HCEC 1CT (cell line): ENCODE measurements around the gene FAM72B.
"Not testable (repeated sequence)": the region's sequence is repeated elsewhere in the genome, so short reads cannot be mapped to it uniquely, and the experiment has no call there.

Experiments
- DNase-seq: peaks from one replicate; pipeline ENCODE4 v3.0.0-alpha.2; 2017

FAM72B gene

DNA sequence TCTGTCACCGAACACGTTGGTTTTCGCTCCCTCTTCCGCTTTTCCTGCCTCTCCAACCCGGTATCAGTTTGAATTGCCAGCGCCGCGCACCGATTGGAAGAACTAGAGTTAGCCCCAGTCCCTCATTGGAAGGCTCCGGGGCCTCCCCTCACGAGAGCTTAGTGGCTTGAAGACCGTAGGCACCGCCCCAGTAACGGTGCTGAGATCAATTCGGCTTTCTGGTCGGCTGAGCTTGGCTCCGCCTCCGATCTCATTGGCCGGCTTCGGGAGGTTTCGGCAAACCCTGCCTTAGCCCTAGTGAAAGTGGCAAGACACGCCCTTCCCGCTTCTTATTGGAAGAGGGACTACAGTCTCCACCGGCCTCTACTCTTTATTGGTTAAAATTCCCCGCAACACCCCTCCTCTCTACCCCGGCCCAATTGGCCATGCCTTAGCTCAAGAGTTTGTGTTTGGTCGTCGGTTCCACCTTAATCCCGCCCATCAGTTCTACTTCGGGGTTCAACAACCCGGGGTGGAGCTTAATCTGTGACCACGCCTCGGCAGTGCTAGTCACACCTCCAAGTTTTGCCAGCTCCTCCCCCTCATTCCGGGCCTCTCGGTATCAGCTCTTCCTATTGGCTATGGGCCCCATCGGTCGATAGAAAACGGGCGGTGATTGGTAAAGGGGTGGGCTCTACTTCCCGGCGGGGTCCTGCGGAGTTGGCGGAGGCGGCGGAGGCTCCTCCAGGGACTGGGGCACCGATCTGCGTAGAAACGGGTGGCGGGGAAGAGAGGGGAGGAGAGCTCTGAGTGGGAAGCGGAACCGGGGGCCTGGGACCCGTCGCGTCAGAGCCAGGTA, at the start of gene FAM72B, which contains the start of gene SRGAP2C:
Gene FAM72B (minus strand): TSS at position 51 of the 838 bp plus-strand sequence. CDS start 851 bp downstream, outside the sequence.
Gene SRGAP2C (plus strand): TSS at position 686 of the 838 bp plus-strand sequence. CDS start 2,472 bp downstream, outside the sequence.
- peak; percentile 99 for DNase-seq

DNA sequence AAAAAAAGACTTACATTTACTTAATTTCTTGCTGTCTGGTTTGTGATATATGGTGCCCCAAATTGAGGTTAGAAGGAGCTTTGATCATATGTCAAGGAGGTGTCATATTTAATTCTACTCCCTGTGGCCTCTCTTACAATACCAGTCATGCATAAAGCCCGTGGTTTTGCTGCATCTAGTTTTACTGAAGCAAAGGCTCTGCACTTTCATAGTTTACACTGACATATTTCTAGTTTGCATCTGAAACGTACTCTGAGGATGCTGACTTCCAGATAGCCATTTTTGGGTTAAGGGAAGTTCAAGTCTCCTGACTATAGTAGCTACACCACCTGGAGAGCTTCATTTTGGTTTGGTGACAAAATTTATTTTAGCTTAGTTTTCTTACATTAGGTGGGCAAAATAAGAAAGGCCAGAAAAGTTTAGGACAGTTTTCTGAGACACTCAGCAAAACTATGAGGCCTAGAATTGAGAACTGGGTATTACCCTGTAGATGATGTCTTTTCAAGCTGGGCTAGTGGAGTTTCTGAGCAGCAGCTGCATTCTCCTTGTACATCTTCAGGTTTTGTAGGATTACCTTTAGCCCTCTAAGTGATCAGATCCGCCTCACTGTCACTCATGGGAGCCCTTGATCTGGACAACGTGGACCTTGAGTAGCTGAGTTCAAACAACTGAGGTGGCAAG, 48.4 kb upstream of the FAM72B start:
- DNase-seq: not testable (repeated sequence)

GRCh38 chr1:121230636-121231035, 46.5 kb upstream of the FAM72B start:
- not testable (repeated sequence) for DNase-seq

- DNase-seq: not testable (repeated sequence)
These were observed 43.6 kb upstream of the FAM72B start for GRCh38 chr1:121227544-121228330.

- not testable (repeated sequence) for DNase-seq
These were observed 42.8 kb upstream of the FAM72B start for GRCh38 chr1:121226925-121227324.

GRCh38 chr1:121226295-121226904, 42.3 kb upstream of the FAM72B start:
- DNase-seq: not testable (repeated sequence)

DNA sequence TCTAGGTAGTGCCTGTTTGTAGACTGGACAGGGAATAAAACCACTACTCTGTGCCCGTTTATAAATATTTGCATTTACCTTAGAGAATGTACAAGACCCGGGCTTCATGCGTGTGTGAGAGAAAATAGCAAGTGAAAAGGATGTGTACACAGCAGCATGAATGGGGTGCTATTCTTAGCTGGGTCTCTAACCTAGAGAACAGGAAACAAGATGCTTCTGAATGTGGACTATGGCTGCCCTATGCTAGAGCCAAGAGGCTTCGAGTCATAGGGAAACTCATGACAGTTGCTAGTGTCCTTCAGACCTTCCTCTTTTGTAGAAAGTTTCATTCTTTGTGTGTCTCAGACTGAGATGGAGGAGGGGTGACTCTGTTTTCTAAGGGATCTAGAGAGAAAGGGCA, 40.6 kb upstream of the FAM72B start:
- not testable (repeated sequence) for DNase-seq

DNA sequence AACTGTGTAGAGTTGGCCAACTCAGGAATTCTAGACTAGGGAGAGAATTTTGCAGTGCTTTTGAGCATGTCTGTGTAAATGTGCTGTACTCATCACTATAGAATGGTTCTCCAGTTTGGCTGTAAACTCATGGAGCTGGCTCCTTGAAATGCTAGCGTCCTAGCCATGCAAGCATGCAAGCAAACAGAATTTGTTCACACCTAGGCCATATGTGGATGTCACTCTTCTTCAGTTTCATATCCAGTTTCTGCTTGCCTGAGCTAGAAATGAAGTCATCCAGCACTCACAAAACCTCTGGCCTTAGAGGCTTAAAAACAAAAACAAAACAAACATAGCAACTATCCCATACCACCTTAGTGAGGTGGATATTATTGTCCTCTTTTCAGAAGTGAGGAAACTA, 37.6 kb upstream of the FAM72B start:
- DNase-seq: not testable (repeated sequence)

GRCh38 chr1:121216676-121217075, 32.5 kb upstream of the FAM72B start:
- DNase-seq: not testable (repeated sequence)

- DNase-seq: not testable (repeated sequence)
These were observed 31.7 kb upstream of the FAM72B start for GRCh38 chr1:121215699-121216417.

GRCh38 chr1:121214544-121215156, 30.5 kb upstream of the FAM72B start:
- DNase-seq: not testable (repeated sequence)

DNA sequence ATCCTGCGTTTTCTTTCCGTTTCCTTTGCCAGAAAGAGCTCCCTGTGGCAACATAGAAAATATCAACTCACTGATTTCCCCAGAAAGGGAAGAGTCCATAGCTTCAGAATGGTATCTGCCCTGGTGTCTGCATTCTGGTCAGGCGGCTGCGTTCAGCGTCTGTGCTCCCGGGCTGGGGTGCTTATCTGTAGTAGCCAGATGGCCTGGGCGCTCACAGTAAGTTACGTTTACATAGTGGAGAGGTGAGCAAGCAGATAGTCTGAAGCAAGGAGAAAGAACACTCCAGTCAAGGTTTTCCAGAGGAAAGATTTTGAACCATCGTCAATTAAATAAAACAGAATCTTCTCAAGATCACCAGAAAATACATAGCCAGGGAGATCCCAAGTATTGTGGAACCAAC, 29.4 kb upstream of the FAM72B start:
- DNase-seq: not testable (repeated sequence)

- DNase-seq: not testable (repeated sequence)
These were observed 26.6 kb upstream of the FAM72B start for GRCh38 chr1:121210778-121211177.

GRCh38 chr1:121208375-121208774, 24.2 kb upstream of the FAM72B start:
- DNase-seq: not testable (repeated sequence)

GRCh38 chr1:121207328-121207727, 23.2 kb upstream of the FAM72B start:
- DNase-seq: not testable (repeated sequence)

DNA sequence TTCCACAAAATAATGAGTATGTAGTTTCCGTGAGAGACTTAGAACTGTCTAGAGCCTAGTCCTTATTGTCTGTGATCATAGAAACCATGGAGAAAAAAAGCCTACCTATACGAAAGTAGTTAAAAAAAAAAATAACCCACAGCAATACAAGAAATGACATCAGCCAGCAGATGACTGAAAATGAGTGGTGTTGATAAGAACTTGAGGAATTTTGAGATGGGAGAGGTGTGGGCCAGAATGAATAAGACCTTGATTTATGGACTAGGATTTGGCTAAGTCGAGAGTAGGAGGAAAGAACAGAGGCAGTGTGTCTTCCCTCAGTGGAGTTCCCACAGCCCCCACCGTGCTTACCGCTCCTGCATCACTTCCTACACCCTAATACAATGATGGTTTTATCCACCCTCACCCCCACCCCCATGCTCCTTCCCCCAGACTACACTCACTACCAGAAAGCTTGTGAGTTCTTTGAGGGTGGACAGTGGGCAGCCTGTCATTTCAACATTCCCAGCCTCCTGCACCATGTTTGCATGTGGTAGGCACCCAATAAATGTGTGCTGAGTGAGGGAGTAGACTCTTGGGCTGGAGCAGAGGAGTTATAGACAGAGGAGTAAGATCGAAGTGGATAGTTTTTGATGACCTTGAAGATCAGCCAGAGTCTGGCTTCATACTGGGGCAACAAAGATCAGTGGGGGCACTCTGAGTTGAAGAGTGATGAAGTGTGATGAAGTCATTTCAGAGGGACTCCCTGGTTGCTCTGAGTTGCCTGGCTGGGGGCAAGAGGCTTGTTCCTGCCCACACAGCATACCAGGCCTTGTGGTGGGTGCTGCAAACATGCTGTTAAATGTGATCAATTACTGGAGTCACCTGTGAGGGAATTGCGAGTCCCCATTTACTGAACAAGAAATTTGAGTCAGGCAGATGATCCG, 21.9 kb upstream of the FAM72B start:
- not testable (repeated sequence) for DNase-seq

DNA sequence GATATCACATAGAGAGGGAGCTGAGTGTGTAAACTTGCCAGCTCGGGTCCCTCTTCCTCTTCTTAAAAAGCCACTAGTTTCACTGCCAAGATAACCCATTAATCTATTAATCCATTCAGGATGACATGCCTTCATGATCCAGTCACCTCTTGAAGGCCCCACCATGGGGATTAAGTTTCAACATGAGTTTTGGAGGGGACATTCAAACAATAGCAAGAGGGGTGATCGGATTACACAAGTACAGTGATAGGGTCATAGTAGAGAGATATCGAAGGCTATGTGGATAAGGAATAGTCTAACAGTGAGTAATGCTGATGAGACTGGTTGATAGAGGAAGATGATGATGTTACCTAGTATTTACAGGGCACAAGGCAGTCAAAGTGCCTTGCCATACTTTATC, 18.8 kb upstream of the FAM72B start:
- not testable (repeated sequence) for DNase-seq

DNA sequence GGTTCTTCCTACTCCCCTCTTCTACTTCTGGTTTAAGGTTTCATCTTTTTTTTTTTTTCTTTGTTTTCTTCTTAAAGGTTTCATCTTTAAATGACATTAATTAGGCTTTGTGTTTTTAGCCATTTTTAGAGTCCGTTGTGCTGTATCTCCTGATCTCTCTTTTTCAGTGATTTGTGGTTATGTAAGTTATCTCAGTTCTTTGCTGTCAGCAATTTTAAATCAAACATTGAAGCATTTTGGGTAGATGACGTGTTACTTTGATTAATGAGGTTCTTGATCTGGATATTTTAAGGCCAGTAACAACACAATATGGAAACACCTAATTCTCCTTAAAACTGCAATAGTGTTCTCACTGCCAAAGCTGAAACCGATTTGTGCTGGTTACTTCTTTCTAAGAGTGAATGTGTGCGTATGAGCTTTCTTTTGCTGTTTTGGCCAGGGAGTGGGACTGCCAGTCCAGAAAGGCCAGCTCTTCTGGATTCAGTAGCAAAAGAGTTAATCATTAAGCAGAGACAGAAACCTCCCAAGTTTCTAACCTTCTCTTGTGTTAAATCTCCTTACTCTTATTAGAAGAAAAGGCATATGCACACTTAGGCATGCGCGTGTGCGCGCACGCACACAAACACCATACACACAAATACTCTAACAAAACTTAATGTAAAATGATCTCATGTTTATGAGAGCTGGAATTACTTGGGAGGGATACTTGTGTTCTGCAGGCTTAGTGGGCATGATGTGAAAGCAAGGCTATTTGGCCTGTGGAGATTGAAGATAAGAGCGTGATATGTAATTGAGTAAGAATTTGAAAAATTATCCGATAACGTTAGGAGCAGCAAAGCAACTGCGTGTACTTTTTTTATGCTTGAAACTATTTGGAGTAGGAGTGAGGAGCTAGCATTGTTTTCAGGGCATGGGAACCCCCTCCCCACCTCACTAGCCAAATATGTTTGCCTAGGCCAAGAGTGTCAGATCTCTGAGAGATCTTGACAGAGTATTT, 17.1 kb upstream of the FAM72B start:
- not testable (repeated sequence) for DNase-seq

DNA sequence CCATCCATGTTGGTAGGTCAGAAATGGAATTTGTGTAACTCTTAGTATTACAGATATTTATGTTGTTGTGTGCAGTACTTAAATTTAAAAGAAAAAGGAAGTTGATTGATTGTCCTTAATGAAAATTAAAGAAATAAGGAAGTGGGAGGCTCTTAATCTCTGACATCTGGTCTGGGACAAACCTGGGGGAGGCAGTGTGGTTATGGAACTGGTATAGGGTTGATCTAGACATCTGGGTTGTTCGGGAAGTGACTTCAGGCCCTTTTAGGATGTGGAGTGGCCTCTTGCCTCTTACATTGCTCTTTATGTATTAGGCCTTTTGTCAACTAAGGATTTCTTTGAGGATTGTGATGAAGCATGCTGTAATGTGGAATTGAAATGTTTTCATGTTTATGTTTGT, 16.1 kb upstream of the FAM72B start:
- not testable (repeated sequence) for DNase-seq
